ENCODE data around the gene GALNT8.
"Not testable (repeated sequence)": the region's sequence is repeated elsewhere in the genome, so short reads cannot be mapped to it uniquely, and the experiment has no call there.

Gene GALNT8

GRCh38 chr12:4745249-4745648 lies 25.0 kb downstream of the GALNT8 start:
- DNase-seq = no peak

- DNase-seq = not testable (repeated sequence)
Observed at GRCh38 chr12:4751654-4752053, 31.5 kb downstream of the GALNT8 start.

- no peak for DNase-seq
Observed at GRCh38 chr12:4762773-4763172, 42.6 kb downstream of the GALNT8 start.

GRCh38 chr12:4763549-4763948 lies 43.3 kb downstream of the GALNT8 start:
- DNase-seq = no peak

- no peak for DNase-seq
Observed at GRCh38 chr12:4766445-4766844, 46.2 kb downstream of the GALNT8 start.

- no peak for DNase-seq
Observed at GRCh38 chr12:4767186-4767585, 47.0 kb downstream of the GALNT8 start.

GRCh38 chr12:4768341-4768740 lies 48.1 kb downstream of the GALNT8 start:
- DNase-seq = no peak

- DNase-seq = no peak
Observed at GRCh38 chr12:4769073-4769472, 48.9 kb downstream of the GALNT8 start.

- DNase-seq = no peak
Observed at GRCh38 chr12:4771172-4771959, 51.2 kb downstream of the GALNT8 start.

- DNase-seq = no peak
Observed at GRCh38 chr12:4771960-4772566, 51.9 kb downstream of the GALNT8 start.

GRCh38 chr12:4775936-4776335 lies 55.7 kb downstream of the GALNT8 start:
- no peak for DNase-seq

GRCh38 chr12:4779749-4780148 lies 59.5 kb downstream of the GALNT8 start:
- no peak for DNase-seq

GRCh38 chr12:4780641-4781611 lies 60.7 kb downstream of the GALNT8 start:
- DNase-seq = no peak

GRCh38 chr12:4784404-4785054 lies 64.3 kb downstream of the GALNT8 start:
- DNase-seq = no peak

- DNase-seq = no peak
Observed at GRCh38 chr12:4786795-4787194, 66.6 kb downstream of the GALNT8 start.

GRCh38 chr12:4787965-4788364 lies 67.8 kb downstream of the GALNT8 start:
- no peak for DNase-seq

- DNase-seq = no peak
Observed at GRCh38 chr12:4789776-4790175, 69.6 kb downstream of the GALNT8 start.

- DNase-seq = no peak
Observed at GRCh38 chr12:4791497-4791896, 71.3 kb downstream of the GALNT8 start.

- no peak for DNase-seq
Observed at GRCh38 chr12:4794491-4794890, 74.3 kb downstream of the GALNT8 start.

- DNase-seq = no peak
Observed at GRCh38 chr12:4796216-4796615, 76.0 kb downstream of the GALNT8 start.

GRCh38 chr12:4796694-4797482 lies 76.7 kb downstream of the GALNT8 start:
- DNase-seq = no peak

GRCh38 chr12:4800555-4800954 lies 80.4 kb downstream of the GALNT8 start:
- no peak for DNase-seq
